GM18519 (cell line): ENCODE data around the gene SLC36A2.
"Not testable (repeated sequence)": the region's sequence is repeated elsewhere in the genome, so short reads cannot be mapped to it uniquely, and the experiment has no call there.

Experiments
- ATAC-seq: cut with Tn5 transposase; IDR thresholded peaks from one replicate; pipeline ENCODE4 v1.9.1; 2021; ENCODE audit warnings: mild to moderate bottlenecking, moderate library complexity; ENCODE audit not compliant: unreplicated experiment, low FRiP score

Gene SLC36A2

DNA sequence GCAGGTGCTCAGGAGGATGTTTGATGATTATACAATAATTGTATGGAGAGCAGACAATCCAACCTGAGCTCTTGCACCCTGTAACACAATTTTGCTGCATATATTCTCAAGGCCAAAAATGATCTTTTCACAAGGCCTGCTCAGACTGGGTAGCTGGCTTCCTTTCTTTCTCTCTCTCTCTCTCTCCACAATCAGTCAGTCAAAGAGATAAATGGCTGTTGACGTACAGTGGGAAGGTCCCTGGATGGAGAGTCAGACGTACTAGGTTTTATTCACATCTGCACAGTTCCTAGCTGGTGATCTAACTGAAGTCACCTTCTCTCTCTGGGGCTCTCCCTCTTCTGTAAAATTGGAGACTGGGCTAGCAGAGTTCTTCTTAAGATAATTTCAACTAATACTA, 19.8 kb downstream of the SLC36A2 start:
- ATAC-seq, result no peak

DNA sequence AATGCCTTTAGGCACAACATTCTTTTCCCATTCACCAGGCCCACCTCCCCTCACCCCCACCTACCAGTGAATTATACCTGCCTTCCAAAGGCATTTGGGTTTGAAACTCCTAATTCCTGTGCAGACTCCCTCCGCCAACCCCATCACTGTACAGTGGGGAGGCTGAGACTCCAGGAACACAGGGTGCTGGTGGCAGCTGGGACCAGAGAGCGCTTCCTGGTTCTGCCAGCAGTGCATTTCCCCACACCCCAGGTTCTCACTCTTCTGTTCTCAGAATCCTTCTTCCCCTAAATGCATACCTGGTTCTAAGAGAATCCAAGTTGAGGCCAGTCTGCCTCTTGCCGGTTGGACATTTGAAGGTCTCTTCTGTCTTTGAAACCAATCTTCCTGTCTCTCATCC, 21.1 kb downstream of the SLC36A2 start:
- ATAC-seq, result no peak

DNA sequence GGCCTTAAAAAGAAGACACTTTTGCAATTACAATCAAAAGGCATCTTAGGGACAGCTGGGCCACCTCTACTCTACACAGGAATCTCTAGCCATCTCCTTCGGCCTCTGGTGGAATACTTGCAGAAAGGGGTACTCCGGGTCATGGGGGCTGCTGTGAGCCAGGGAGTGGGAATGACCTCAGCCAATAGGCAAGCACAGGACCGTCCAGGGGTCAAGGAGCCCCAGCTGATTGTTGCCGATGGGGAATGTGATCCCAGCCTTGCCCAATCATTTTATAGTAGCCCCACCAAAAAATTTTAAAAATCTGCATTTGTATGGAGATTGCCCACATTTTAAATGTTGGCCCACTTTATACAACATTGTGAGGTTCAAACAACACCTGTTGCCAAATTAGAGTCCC, 26.9 kb downstream of the SLC36A2 start:
- no peak for ATAC-seq

DNA sequence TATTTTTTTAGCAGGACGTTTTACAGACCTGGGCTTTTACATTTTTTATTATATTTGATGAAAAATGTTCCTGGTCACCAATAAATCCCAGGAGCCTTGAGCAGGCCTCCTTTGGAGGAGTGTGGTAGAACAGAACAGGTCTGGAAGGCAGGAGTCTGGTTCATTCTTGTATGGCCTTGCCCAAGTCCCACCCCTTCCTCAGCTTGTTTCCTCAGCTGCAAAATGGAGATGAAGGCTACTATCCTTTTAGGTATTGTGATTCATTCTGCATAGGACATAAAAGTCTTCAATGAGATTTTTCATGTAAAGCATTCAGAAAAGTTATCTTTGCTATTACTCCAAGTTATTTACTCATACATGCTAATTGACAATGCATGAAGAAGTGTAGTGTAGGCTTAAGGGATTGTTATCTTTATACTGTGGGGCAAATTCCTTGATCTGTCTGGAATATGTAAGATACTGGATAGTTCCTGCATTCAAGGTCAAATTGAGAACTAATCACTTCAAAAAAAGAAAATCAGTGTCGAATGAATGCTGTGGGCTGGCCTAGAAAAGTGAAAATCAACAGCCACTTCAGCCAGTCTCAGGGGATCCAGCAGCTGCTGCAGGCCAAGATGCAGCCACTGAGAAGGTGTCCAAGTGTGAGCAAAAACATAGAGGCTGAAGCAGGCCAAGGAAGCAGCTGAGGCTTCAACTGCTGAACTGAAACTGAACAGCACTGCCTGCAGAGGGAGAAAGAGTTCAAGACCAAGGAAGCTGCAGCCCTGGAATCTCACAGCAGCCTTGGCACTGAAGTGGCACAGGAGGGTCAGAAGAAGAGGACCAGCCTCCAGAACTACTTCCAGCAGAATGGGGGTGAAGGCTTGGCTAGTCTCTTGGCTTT, 28.3 kb downstream of the SLC36A2 start:
- peak; percentile 42 for ATAC-seq

DNA sequence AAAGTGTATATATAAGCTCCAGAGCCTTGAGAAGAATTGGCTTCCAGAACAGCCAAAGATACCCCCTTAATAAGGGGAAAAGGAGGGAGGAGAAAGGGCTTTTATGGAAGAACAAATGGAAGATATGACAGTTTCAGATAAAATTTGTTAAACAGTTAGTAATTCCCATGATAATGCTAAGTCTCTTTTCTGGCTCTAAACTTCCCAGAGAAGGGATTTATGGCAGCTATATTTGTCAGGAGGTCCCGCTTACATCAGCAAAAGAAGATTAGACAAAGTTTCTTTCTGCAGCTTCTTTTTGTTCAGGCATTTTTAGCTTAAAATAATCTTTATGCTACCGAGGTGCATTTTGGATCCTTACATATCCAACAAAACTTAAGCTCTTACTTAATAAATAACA, 29.5 kb downstream of the SLC36A2 start:
- no peak for ATAC-seq

DNA sequence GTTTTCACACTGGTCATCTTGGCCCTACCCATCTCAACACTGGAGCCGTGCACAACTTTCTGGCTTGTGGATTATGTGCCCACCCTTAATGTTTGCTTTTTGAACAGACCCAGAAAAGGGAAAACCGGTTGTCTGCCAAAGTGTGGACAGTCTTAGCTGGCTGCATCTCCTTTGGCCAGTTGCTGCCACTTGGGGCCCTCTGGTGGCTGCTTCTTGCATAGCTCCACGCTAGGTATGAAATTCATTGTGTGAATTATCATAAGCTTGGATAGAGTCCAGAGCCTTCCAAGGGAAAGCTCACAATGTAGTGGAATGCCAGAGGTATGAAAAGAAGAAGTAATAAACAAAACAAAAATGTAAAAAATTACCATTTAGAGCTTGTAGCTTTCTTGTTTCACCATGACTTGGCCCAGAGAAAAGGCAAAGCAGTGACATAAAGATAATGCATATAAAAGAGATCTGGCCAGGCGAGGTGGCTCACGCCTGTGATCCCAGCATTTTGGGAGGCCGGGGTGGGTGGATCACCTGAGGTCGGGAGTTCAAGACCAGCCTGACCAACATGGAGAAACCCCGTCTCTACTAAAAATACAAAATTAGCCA, 31.3 kb downstream of the SLC36A2 start:
- ATAC-seq, result peak; percentile 84

DNA sequence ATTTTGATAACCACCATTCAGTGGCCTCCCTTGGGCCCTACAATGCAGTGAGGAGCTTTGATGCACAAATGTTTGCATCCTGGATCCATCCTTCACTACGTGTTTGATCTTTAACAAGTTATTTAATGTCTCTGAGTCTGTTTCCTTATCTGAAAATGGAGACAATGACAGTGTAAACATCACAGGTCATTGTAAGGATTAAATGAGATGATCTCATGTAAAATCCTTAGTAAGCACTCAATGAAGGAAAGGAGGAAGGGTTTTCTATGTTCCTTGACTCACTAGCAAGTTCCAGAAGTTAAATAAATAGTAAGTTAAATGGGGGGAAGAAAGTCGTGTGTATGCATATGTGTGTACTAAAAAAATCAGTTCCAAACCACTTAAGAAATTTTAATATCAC, 34.0 kb downstream of the SLC36A2 start:
- no peak for ATAC-seq

DNA sequence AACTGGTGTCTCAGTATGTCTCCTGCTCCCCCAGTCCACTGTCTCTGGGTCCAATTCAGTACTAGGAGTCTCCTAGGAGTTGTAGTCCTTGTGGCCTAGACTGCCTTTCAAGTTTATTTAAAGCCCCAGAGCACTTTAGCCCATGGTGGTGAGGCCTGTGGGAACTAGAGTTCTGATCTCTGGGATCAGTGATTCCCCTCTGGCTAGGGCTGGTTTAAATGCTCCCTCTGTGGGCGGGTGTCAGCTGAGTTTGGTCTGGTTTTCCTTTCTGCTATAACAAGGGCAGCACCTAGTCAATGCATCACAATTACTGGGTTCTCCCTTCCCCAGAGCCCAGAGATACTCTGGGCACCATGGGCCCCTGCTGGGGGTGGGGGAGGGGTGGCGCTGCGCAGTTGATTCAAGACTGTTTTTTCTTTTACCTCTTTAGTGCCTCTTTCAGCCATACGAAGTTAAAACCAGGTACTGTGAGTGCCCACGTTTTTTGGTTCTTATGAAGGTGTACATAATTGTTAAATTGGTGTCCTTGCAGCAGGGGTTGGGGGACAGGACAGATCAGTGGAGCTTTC, 34.5 kb downstream of the SLC36A2 start:
- ATAC-seq, result no peak

DNA sequence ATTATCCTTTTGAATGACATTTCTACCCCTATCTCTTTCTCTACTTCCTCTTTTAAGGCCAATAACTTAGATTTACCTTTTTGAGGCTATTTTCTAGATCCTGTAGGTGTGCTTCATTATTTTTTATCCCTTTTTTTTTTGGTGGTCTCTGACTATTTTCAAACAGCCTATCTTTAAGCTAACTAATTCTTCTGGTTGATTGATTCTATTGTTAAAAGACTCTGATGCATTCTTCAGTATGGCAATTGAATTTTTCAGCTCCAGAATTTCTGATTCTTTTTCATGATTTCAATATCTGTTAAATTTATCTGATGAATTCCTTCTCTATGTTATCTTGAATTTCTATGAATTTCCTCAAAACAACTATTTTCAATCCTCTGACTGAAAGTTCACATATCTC, 36.4 kb downstream of the SLC36A2 start:
- no peak for ATAC-seq

DNA sequence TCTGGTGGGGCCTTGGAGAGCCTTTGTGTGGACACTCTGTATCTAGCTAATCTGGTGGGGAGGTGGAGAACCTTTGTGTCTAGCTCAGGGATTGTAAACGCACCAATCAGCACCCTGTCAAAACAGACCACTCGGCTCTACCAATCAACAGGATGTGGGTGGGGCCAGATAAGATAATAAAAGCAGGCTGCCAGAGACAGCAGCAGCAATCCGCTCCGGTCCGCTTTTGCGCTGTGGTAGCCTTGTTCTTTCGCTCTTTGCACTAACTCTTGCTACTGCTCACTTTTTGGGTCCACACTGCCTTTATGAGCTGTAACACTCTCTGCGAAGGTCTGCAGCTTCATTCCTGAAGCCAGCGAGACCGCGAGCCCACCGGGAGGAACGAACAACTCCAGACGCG, 37.5 kb downstream of the SLC36A2 start:
- ATAC-seq, result not testable (repeated sequence)

DNA sequence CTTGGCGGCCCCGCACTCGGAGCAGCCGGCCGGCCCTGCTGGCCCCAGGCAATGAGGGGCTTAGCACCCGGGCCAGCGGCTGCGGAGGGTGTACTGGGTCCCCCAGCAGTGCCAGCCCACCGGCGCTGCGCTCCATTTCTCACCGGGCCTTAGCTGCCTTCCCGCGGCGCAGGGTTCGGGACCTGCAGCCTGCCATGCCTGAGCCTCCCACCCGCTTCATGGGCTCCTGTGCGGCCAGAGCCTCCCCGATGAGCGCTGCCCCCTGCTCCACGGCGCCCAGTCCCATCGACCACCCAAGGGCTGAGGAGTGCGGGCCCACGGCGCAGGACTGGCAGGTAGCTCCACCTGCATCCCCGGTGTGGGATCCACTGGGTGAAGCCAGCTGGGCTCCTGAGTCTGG, 38.1 kb downstream of the SLC36A2 start:
- ATAC-seq, result not testable (repeated sequence)

DNA sequence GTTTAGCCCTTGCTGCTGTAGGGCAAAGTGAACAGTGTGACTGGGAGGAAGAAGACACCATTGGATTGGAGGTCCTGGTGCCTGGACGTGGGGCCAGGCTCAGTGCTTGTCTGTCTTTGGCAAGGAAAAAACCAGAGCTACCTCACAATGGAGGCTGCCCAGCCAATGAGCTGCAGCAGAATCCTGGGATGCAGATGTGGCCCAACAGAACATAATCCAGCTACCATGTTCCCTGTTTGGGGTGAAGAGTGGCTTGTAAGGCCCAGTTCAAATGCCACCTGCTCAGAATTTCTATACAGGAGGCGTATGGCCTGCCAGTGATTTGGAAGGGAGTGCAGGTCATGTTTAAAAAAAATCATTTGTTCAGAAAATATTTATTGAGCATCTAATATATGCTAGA, 43.7 kb downstream of the SLC36A2 start, which contains the start of gene SLC36A3:
SLC36A3 (minus strand) TSS at position 101 of the 400 bp plus-strand sequence. CDS start 412 bp downstream, outside the sequence.
- no peak for ATAC-seq

DNA sequence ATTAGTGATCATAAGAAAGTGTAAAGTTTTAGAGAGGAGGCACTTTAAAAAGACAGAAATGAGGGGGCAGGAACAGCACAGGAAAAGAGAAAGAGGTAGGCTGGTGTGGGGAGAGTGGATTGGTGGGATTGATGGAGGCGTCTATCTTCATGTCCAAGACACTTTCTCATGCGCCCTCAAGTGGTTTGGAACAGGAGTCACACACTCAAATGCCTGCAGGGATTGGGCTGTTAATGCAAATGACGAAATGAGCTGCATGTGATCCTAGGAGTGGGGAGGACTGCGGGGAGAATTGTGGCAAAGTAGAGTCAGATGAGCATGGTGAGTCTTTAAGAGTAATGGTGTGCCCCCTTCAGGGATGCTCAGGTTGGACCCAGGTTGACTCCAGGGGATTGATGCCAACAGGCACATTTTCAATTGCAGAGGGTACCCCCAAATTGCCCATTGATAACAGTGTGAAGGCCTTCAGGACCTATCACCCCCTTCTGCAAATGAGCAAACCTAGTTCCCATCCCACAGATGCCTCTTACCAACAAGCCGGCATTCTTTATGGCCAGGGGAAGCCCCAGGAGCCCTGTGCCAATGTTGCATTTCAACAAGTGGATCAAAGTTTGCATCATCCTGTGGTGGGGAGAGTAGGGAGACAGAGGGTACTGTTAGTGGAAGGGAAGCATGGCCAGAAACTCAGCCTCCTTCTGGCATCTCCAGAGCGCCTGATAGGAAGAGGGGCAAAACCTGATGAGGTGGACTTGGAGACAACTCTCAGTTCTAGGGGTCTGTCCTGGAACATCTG, 49.1 kb downstream of the SLC36A2 start:
- no peak for ATAC-seq

DNA sequence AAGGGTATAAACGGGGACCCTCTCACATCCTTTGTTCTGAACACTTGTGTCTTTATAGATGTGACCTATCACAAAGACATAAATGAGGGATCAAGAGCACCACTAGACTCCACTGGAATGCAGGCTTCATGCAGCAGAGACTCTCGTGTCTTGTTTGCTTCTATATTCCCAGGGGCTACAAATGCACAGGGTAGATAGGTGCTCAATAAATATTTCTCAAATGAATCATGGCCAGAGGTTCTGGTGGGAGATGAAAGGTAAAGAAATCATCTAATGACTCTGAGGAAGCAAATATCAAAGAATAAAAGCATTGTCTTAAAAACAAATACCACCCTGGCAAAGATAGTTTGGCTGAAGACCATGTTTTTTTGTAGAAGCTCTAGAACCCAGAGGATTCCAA, 50.4 kb downstream of the SLC36A2 start:
- ATAC-seq, result no peak

DNA sequence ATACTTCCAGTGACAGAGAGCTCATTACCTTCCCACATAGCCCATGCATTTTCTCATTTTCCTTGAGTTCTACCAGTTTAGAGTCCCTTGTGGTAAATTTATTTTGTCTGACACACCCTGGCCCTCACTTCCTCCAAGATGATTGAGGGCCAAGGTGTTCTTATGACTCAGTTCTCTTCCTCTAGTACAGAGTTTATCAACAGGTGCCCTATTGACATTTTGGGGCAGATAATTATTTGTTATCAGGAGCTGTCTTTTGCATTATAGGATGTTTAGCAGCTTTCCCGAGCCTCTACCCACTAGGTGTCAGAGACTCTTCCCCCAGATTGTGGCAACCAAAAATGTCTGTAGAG, 50.9 kb downstream of the SLC36A2 start:
- no peak for ATAC-seq

DNA sequence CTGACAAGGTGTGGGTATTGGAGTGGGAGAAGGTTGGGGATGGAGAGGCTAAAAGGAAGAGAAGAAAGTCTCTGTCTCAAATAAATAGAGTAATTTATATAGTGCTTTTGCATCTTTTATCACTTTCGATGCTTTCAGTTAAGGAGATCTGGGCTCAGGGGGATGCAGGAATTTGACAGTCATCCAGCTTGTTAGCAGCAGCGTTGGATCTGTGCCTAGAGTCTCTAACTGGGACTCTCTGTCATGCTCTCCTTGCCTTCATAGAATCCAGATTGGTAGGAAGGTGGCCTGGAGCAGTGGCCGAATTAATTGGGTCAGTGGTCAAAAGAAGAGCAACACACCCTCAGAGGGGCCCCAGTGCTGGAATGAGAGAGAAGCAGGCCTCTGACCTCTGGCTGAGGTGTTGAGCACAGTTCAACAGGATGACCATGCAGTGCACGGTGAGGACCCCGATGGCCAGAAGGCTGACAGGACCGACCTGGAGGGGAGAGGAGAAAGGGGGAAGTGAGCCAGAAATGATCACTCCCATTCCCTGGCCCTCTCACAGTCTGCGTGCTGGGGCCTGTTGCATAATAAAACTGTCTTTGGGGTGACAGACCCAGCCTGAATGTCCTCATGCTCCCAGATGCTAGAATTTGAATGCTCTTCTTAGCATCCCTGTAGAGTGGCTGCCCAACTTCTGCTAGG, 51.4 kb downstream of the SLC36A2 start:
- no peak for ATAC-seq

DNA sequence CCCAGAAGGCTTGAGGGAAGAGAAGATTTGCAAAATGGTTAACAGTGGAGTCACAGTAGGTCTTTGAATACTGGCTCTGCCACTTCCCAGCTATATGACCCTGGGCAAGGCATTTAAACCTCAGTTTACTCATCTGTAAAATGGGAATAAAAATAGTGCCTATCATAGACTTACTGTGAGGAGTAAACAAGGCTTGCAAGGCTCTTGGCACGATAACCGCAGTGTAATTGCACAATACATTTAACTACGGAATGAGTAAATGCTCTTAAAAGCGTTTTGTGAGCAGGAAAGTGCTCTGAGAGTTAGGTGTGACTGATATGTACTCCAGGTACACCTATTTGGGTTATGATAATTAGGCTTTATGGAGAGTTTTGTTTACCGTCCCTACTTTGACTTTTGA, 52.2 kb downstream of the SLC36A2 start:
- no peak for ATAC-seq

DNA sequence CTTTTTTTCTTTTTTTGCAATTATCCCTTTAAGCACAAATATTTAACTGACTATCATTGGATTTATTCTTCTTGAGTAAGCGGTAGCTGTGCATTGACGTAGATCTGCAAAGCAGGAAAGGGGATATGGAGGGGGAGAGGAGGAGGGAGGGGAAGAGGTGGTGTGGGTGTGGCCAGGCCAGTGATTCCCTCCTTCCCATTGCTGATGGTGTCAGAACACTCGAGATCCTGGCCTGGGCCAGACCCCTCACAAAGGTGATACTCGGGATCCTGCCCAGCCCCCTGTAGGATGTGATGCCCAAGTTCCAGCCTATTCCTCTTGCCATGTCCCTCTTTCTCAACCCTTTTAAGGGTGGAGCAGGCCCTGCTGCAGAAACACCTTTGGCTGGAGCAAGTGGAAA, 53.7 kb downstream of the SLC36A2 start:
- no peak for ATAC-seq

DNA sequence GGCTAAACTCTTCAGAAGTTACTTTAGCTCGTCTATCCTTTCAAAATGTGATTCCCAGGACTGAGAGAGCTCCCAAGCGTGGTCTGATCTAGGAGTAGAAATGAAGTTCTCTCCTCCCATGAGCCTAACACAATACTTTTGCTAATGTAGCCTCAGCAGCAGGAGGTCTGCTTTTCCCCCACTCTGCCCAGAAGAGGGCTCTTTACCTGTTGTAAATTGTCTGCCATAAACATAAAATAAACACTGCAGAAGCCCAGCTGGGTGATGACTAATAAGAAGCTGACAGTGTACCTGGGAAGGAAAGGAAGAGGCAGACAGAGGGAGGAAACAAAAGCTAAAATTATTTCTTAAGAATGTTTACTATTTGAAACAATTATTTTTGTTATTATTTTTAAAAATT, 59.2 kb downstream of the SLC36A2 start:
- peak; percentile 53 for ATAC-seq

DNA sequence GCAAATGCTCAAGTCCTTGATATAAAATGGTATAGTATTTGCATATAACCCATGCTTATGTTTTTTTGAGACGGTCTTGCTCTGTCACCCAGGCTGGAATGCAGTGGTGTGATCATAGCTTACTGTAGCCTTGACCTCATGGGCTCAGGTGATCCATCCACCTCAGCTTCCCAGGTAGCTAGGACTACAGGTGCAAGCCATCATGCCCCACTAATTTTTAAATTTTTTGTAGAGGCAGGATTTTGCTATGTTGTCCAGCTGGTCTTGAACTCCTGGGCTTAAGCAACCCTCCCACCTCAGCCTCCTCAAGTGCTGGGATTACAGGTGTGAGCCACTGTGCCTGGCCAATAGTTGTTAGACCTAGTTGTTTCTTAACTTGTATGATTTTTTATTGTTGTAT, 61.1 kb downstream of the SLC36A2 start:
- ATAC-seq, result no peak
